RWPE1 (cell line): ENCODE measurements around the gene SLC44A4.
"Not testable (repeated sequence)": the region's sequence is repeated elsewhere in the genome, so short reads cannot be mapped to it uniquely, and the experiment has no call there.

Source experiments
- CTCF ChIA-PET: fragments of 350-600 bp; sonication (Branson Sonifier 250); formaldehyde crosslinking; extraction: SDS; loops from one replicate; lab custom pipeline; 2021; lab: Yijun Ruan, JAX
- POLR2A ChIA-PET: fragments of 400-600 bp; formaldehyde crosslinking; extraction: SDS; loops from one replicate; lab custom pipeline; 2020; ENCODE audit warnings: antibody characterized with exemption; ENCODE audit not compliant: low non-redundant PET; lab: Yijun Ruan, JAX
- DNase-seq: peaks from one replicate; pipeline ENCODE4 v3.0.0; 2012; ENCODE audit warnings: low spot score
- H3K27ac ChIP-seq: fragments of 450-650 bp; 2 replicates; pipeline ENCODE4 v1.5.1; 2017
- TF ChIP-seq, protein P1 (sequence below): fragments of 450-650 bp; conservative IDR thresholded peaks from 2 replicates; pipeline ENCODE4 v1.5.1; 2017; ENCODE audit warnings: low read depth, mild to moderate bottlenecking

Gene SLC44A4

DNA sequence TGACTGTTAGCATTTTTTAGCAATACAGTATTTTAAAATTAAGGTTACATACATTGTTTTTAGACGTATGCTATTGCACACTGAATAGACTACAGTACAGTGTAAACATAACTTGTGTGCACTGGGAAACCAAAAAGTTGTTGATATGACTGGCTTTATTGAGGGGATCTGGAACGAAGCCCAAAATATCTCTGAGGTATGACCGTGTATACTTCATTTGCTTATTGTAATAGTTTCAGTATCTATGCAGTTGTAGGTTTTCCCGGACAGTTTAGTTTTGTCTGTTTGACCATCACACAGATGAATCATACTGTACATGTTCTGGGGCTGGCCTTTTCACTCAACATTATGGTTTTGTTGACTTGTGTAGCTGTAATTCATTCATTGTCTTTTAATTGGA, 30.0 kb upstream of the SLC44A4 start:
- POLR2A ChIA-PET = interaction anchor here (0.7 kb wide), 1 partner anchor 344 kb away, joined by 4 read pairs; no protein-coding TSS in a partner anchor
- DNase-seq = no peak
- CTCF ChIA-PET = no interaction called here

DNA sequence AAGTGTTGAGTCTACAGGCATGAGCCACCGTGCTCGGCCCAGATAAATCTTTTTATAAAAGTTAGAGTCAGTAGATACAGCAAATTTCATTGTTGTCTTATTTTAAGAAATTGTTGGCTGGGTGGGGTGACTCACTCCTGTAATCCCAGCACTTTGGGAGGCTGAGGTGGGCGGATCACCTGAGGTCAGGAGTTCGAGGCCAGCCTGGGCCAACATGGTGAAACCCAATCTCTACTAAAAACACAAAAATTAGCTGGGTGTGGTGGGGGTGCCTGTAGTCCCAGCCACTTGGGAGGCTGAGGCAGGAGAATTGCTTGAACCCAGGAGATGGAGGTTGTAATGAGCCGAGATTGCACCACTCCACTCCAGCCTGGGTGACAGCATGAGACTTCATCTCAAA, 29.5 kb upstream of the SLC44A4 start:
- H3K27ac ChIP-seq, DNase-seq, CTCF ChIA-PET: not testable (repeated sequence)
- POLR2A ChIA-PET = interaction anchor here (0.7 kb wide), 2 partner anchors 38 to 343 kb away, joined by 4 to 8 read pairs; partner anchors contain the start of gene CFB

More for the DNA sequence above, 30.0 kb upstream of the SLC44A4 start:
- H3K27ac ChIP-seq = no peak overlapping the region
- TF ChIP-seq, protein P1, sequence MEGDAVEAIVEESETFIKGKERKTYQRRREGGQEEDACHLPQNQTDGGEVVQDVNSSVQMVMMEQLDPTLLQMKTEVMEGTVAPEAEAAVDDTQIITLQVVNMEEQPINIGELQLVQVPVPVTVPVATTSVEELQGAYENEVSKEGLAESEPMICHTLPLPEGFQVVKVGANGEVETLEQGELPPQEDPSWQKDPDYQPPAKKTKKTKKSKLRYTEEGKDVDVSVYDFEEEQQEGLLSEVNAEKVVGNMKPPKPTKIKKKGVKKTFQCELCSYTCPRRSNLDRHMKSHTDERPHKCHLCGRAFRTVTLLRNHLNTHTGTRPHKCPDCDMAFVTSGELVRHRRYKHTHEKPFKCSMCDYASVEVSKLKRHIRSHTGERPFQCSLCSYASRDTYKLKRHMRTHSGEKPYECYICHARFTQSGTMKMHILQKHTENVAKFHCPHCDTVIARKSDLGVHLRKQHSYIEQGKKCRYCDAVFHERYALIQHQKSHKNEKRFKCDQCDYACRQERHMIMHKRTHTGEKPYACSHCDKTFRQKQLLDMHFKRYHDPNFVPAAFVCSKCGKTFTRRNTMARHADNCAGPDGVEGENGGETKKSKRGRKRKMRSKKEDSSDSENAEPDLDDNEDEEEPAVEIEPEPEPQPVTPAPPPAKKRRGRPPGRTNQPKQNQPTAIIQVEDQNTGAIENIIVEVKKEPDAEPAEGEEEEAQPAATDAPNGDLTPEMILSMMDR = no peak

- DNase-seq = no peak
- ChIA-PET CTCF (no interaction called here), POLR2A (interaction anchor here (0.6 to 0.7 kb wide), 2 partner anchors 39 to 43 kb away, joined by 6 to 8 read pairs; partner anchors contain the start of gene CFB)
- no peak overlapping the region for H3K27ac ChIP-seq
- TF ChIP-seq, protein P1 = no peak
Observed at GRCh38 chr6:31907158-31907813, 28.5 kb upstream of the SLC44A4 start.

GRCh38 chr6:31906727-31907126, 27.9 kb upstream of the SLC44A4 start:
- H3K27ac ChIP-seq, CTCF ChIA-PET, DNase-seq: not testable (repeated sequence)
- POLR2A ChIA-PET = interaction anchor here (0.6 kb wide), 1 partner anchor 43 kb away, joined by 6 read pairs; no protein-coding TSS in a partner anchor

- ChIA-PET POLR2A (interaction anchor here (0.6 kb wide), 1 partner anchor 74 kb away, joined by 4 read pairs; no protein-coding TSS in a partner anchor), CTCF (no interaction called here)
- no peak for DNase-seq
- TF ChIP-seq, protein P1 = no peak
- no peak overlapping the region for H3K27ac ChIP-seq
Observed at GRCh38 chr6:31906122-31906521, 27.3 kb upstream of the SLC44A4 start.

GRCh38 chr6:31905041-31905440, 26.2 kb upstream of the SLC44A4 start:
- TF ChIP-seq, protein P1 = no peak
- no peak overlapping the region for H3K27ac ChIP-seq
- POLR2A ChIA-PET = no interaction called here
- no peak for DNase-seq
- CTCF ChIA-PET = interaction anchor here (0.7 kb wide), 1 partner anchor 1282 kb away, joined by 5 read pairs; no protein-coding TSS in a partner anchor

DNA sequence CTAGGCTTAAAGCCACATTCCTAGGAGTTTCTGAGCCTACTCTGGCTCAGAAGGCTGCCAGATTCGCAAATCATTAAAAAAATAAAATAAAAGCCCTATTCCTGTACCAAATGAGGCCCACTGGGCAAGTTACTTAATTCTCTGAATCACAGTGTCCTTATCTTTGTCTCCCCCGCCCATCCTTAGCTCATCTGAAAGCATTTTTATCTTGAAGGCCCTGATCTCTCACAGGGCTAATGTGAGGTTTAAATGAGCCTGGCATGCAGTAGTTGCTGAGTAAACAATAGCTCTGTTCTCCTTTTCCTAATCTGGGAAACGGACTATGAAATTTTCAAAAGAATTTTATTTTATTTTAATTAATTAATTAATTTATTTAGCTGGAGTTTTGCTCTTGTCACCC, 25.2 kb upstream of the SLC44A4 start:
- no peak for DNase-seq
- ChIA-PET CTCF (interaction anchor here (0.5 kb wide), 1 partner anchor 559 kb away, joined by 3 read pairs; no protein-coding TSS in a partner anchor), POLR2A (no interaction called here)
- no peak overlapping the region for H3K27ac ChIP-seq
- TF ChIP-seq, protein P1 = no peak
